Keratinocyte (primary cell): Measurements from ENCODE around the gene DESI2. TPM values are rescaled to one million over a fixed set of nuclear protein-coding genes. Genes with fewer than 3 reads are reported as not detected.

Source experiments
- DNase-seq: peaks from one replicate; pipeline ENCODE4 v3.0.0-alpha.2; 2011; ENCODE audit warnings: low read depth, missing footprints, low spot score
- FAIRE-seq: peaks from 2 replicates; lab custom pipeline; 2011; peaks lifted over from hg19 to GRCh38; lab: Jason Lieb, UNC
- H2AFZ ChIP-seq: 2 replicates; pipeline ENCODE4 v1.6.0; 2012; ENCODE audit warnings: low read length, control low read depth, inconsistent platforms; ENCODE audit not compliant: control insufficient read depth
- H3K27ac ChIP-seq: 2 replicates; pipeline ENCODE4 v1.5.1; 2011; ENCODE audit warnings: low read length; ENCODE audit not compliant: control insufficient read depth, insufficient read depth
- H3K27me3 ChIP-seq: 3 replicates; pipeline ENCODE4 v1.6.0; 2011; ENCODE audit warnings: low read length; ENCODE audit not compliant: control insufficient read depth, insufficient read depth; ENCODE audit errors: extremely low read depth
- H3K36me3 ChIP-seq, 2 experiments: 2 replicates in 1 of 2; 3 replicates in 1 of 2; pipeline ENCODE4 v1.5.1; 2011; ENCODE audit warnings: low read length in 2 of 2, mild to moderate bottlenecking in 1 of 2; ENCODE audit not compliant: control insufficient read depth in 2 of 2, insufficient read depth in 2 of 2; ENCODE audit errors: extremely low read depth in 1 of 2
- H3K4me1 ChIP-seq: 3 replicates; pipeline ENCODE4 v1.5.1; 2011; ENCODE audit warnings: low read length; ENCODE audit not compliant: control insufficient read depth, insufficient read depth; ENCODE audit errors: extremely low read depth
- H3K4me2 ChIP-seq: 3 replicates; pipeline ENCODE4 v1.6.0; 2011; ENCODE audit warnings: low read depth, low read length; ENCODE audit not compliant: control insufficient read depth, insufficient read depth; ENCODE audit errors: extremely low read depth
- H3K4me3 ChIP-seq, 3 experiments: fragments of 200-600 bp in 1 of 3; sonication (generic) in 1 of 3; 2 replicates in 2 of 3; 3 replicates in 1 of 3; pipeline ENCODE4 v1.5.1; 2011 to 2016; ENCODE audit warnings: low read length in 3 of 3, mild to moderate bottlenecking in 3 of 3, control low read depth in 2 of 3, inconsistent platforms in 1 of 3, low read depth in 1 of 3, mixed read lengths in 1 of 3, mixed run types in 1 of 3, moderate library complexity in 1 of 3; ENCODE audit not compliant: control insufficient read depth in 2 of 3, insufficient read depth in 2 of 3; ENCODE audit errors: extremely low read depth in 1 of 3
- H3K79me2 ChIP-seq: 2 replicates; pipeline ENCODE4 v1.6.0; 2012; ENCODE audit warnings: low read length; ENCODE audit not compliant: control insufficient read depth, insufficient read depth
- H3K9ac ChIP-seq: 3 replicates; pipeline ENCODE4 v1.6.0; 2011; ENCODE audit warnings: low read length; ENCODE audit not compliant: control insufficient read depth, insufficient read depth; ENCODE audit errors: extremely low read depth
- H3K9me1 ChIP-seq: 3 replicates; pipeline ENCODE4 v1.6.0; 2011; ENCODE audit warnings: low read length; ENCODE audit not compliant: control insufficient read depth, insufficient read depth; ENCODE audit errors: extremely low read depth
- H3K9me3 ChIP-seq: 2 replicates; pipeline ENCODE4 v1.5.1; 2012; ENCODE audit warnings: low read depth, low read length; ENCODE audit not compliant: control insufficient read depth
- H4K20me1 ChIP-seq: 3 replicates; pipeline ENCODE4 v1.6.0; 2011; ENCODE audit warnings: low read length; ENCODE audit not compliant: control insufficient read depth, insufficient read depth; ENCODE audit errors: extremely low read depth
- EZH2 ChIP-seq: IDR thresholded peaks from one replicate; pipeline ENCODE4 v1.6.1; 2012; ENCODE audit warnings: inconsistent platforms, mild to moderate bottlenecking, low read length, moderate library complexity
- dilution Hi-C: fragments of 300-500 bp; cut with MboI; formaldehyde crosslinking; loops from one replicate; pipeline ENCODE4 v1.7.0; 2020; ENCODE audit warnings: low sequenced_read_pairs; ENCODE audit not compliant: extremely low pct_ligation_motif_present
- polyA plus RNA-seq, 5 experiments: library from polyadenylated mRNA; depleted of rRNA in 3 of 5; stranded (reverse) in 3 of 5; stranded (forward) in 1 of 5; unstranded in 1 of 5; fragments of >200 nt; gene quantifications; 1 replicate in 1 of 5; 2 replicates in 3 of 5; 3 replicates in 1 of 5; pipeline versions ENCODE4 v1.2.1 to v1.2.3, GENCODE V29; 2011 to 2012; ENCODE audit warnings: missing spikeins in 2 of 5, low read depth in 1 of 5, low replicate concordance in 1 of 5
- TF ChIP-seq, protein P1 (sequence below), 3 experiments: IDR thresholded peaks in 1 of 3; conservative IDR thresholded peaks in 1 of 3; optimal IDR thresholded peaks in 1 of 3; 2 replicates in 2 of 3; 3 replicates in 1 of 3; pipeline versions ENCODE3 to v1.5.1; 2011; ENCODE audit warnings: low read length in 3 of 3, mild to moderate bottlenecking in 3 of 3, moderate library complexity in 2 of 3, control low read depth in 1 of 3, inconsistent platforms in 1 of 3; ENCODE audit not compliant: insufficient read depth in 2 of 3; ENCODE audit errors: extremely low read depth in 1 of 3

The DESI2 gene
- polyA plus RNA-seq, 1 donor (not counting 4 experiments of a cell fraction or from before 2014, with no cell fraction given), result 33.9 TPM

DNA sequence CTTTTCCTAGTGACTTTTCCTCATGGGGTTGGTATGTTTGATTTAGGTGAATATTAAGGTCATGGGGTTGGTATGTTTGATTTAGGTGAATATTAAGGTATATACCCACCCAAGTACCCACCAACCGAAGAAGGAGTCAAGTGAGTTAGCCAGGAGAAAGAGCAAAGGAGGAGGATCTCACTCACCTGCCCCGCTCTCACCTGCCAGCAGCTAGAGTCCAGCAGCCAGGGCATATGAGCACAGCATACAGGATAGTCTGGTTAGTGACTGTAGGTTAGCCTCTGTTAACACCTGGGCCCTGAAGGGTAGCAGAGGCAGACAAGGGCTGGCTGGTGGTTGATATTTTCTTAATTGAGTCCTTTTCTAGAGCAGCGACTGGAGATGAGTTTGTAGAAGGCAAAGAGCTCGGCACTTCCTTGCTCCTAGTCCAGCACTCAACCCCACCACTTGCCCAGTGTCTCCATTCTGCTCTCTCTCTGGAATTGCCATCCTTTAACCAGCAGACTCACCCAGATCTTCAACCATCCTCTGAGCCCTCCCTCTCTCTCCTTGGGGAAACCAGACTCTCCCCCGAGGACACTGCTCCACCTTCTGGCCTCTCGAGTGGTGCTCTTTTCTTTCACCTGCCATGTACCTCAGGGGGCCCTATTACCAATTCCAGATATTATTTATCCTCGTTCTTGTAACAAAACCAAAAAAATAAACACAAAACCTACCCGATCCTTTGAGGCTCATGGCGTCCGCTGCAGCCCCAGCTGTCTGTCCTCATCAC lies 16.3 kb upstream of the DESI2 start:
- no peak overlapping the region for H2AFZ ChIP-seq
- TF ChIP-seq EZH2, result no peak
- TF ChIP-seq, protein P1, sequence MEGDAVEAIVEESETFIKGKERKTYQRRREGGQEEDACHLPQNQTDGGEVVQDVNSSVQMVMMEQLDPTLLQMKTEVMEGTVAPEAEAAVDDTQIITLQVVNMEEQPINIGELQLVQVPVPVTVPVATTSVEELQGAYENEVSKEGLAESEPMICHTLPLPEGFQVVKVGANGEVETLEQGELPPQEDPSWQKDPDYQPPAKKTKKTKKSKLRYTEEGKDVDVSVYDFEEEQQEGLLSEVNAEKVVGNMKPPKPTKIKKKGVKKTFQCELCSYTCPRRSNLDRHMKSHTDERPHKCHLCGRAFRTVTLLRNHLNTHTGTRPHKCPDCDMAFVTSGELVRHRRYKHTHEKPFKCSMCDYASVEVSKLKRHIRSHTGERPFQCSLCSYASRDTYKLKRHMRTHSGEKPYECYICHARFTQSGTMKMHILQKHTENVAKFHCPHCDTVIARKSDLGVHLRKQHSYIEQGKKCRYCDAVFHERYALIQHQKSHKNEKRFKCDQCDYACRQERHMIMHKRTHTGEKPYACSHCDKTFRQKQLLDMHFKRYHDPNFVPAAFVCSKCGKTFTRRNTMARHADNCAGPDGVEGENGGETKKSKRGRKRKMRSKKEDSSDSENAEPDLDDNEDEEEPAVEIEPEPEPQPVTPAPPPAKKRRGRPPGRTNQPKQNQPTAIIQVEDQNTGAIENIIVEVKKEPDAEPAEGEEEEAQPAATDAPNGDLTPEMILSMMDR (optimal IDR thresholded peaks at IDR 0.05 in 1 of 3, IDR thresholded peaks at IDR 0.05 in 1 of 3, conservative IDR thresholded peaks at IDR 0.05 in 1 of 3; ENCODE audit: extremely low read depth in 1 of 3, insufficient read depth in 2 of 3, low read length in 3 of 3), result no peak

DNA sequence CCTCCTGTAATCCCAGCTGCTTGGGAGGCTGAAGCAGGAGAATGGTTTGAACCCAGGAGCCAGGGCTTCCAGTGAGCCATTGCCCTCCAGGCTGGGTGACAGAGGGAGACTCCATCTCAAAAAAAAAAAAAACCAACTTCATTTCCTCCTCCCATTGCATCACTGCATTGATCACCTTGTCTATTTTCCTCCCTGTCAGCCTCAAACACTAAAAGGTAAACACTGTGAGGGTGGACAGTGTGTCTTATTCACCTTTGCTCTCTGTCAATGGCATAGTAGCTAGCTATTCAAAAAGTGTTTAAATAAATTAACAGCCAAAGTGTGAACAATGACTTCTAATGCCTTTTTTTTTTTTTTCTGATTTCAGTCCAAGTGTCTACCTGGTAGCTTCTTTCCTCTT lies 13.4 kb upstream of the DESI2 start:
- Histone ChIP-seq H3K4me2 (no peak overlapping the region), H3K27me3 (peaks cover 3% of the 10 kb centered on the region), H3K4me3 (no peak overlapping the region), H3K9ac (no peak overlapping the region), H3K79me2 (no peaks in the 10 kb centered on the region), H3K4me1 (no peaks in the 10 kb centered on the region), H4K20me1 (no peaks in the 10 kb centered on the region), H3K36me3 (no peaks in the 10 kb centered on the region), H3K9me3 (no peaks in the 10 kb centered on the region), H3K9me1 (no peaks in the 10 kb centered on the region), H2AFZ (no peak overlapping the region), H3K27ac (no peak overlapping the region)
- DNase-seq (no peak), FAIRE-seq (no peak)
- dilution Hi-C loops, result no loop called here
- no peak for TF ChIP-seq EZH2
- TF ChIP-seq, protein P1 (optimal IDR thresholded peaks at IDR 0.05 in 1 of 3, IDR thresholded peaks at IDR 0.05 in 1 of 3, conservative IDR thresholded peaks at IDR 0.05 in 1 of 3; ENCODE audit: extremely low read depth in 1 of 3, insufficient read depth in 2 of 3, low read length in 3 of 3), result no peak

More for the DNA sequence above, 16.3 kb upstream of the DESI2 start:
- H3K4me3 ChIP-seq, result no peak overlapping the region
- no peak for FAIRE-seq
- no peak overlapping the region for H3K9ac ChIP-seq
- no peaks in the 10 kb centered on the region for H3K79me2 ChIP-seq
- no peaks in the 10 kb centered on the region for H4K20me1 ChIP-seq
- no peaks in the 10 kb centered on the region for H3K9me3 ChIP-seq
- H3K27ac ChIP-seq, result no peak overlapping the region
- no peaks in the 10 kb centered on the region for H3K4me1 ChIP-seq
- H3K9me1 ChIP-seq, result no peaks in the 10 kb centered on the region
- peaks cover 3% of the 10 kb centered on the region for H3K27me3 ChIP-seq
- no peaks in the 10 kb centered on the region for H3K36me3 ChIP-seq
- dilution Hi-C loops, result no loop called here
- DNase-seq, result no peak
- no peak overlapping the region for H3K4me2 ChIP-seq
